Measurements from ENCODE around the gene SPACA4.
A peak's percentile ranks its signal among the peaks of the same experiment; 100 is the strongest.
"Not testable (repeated sequence)": the region's sequence is repeated elsewhere in the genome, so short reads cannot be mapped to it uniquely, and the experiment has no call there.

The SPACA4 gene

DNA sequence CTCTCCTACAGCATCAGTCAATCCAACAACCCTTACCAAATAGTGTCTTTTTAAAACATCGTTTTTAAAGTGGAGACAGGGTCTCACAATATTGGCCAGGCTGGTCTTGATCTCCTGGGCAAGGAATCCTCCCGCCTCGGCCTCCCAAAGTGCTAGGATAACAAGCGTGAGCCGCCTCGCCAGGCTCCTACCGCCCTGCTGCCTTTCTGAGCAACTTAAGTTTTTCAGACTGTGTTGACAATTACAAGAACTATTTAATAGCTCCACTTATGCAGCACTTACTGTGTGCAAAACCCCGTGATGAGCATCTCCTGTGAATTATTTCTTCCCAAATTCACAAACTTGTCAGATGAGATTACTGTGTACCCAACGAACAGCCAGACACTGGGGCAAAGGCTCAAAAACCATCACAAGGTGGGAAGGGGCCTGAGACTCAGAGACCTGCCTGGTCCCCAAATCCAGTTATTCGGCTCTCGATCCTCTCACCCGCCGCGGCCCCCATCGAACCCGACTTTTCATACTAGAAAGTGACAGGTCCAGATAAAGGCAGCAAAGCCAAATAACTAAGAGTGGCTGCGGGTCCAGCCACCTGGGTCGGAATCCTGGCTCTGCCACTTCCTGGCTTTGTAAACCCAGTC, 11.9 kb downstream of the SPACA4 start:
- peak in 1 of 3 donors; percentile 44 for DNase-seq (ENCODE audit: low read depth in 3 of 3, low spot score in 1 of 3)

DNA sequence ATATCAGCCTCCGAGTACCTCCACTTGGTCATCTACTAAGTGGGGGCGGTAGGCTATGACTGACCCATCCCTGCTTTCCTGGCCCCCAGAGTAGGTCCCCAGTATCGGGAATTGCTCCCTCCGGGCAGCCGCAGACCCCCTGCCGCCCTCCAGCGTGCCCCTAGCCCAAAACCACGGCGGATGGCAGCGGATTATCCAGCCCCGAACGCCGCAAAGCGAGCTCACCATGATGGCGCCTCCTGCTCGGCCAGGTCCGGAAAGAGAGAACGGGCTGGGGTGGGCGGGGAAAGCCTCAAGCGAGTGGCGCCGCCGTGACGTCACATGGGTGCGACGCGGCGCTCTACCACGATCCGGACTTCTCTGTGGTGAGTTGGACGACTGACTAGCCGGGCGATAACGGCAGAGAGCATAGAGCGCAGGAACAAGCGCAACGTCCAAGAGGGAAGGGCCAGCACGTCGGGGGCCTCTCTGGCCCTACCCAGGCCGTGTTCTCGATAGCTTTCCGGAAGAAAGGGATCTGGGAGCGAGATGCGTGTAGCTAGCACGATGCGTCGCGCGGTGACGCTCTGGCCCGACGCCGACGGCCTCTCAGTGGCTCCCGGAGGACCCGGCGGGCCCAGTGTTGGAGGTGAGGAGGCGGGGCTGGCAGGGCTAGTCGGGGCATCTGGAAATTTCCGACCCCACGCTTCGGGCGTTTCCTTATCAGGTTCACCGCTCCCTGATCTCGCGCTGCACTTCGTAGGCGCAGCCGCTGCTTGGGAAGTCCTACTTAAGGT, 12.6 kb downstream of the SPACA4 start, which contains the start of the genes RPL18 and SPHK2:
RPL18 (minus strand) TSS at position 263 of the 776 bp plus-strand sequence; CDS start at position 228, 35 bp downstream.
SPHK2 (plus strand) TSS at position 591 of the 776 bp plus-strand sequence. CDS start 1,009 bp downstream, outside the sequence.
- peak; percentile 89 to 94 (median 89) for DNase-seq (ENCODE audit: low read depth in 3 of 3, low spot score in 1 of 3)

DNA sequence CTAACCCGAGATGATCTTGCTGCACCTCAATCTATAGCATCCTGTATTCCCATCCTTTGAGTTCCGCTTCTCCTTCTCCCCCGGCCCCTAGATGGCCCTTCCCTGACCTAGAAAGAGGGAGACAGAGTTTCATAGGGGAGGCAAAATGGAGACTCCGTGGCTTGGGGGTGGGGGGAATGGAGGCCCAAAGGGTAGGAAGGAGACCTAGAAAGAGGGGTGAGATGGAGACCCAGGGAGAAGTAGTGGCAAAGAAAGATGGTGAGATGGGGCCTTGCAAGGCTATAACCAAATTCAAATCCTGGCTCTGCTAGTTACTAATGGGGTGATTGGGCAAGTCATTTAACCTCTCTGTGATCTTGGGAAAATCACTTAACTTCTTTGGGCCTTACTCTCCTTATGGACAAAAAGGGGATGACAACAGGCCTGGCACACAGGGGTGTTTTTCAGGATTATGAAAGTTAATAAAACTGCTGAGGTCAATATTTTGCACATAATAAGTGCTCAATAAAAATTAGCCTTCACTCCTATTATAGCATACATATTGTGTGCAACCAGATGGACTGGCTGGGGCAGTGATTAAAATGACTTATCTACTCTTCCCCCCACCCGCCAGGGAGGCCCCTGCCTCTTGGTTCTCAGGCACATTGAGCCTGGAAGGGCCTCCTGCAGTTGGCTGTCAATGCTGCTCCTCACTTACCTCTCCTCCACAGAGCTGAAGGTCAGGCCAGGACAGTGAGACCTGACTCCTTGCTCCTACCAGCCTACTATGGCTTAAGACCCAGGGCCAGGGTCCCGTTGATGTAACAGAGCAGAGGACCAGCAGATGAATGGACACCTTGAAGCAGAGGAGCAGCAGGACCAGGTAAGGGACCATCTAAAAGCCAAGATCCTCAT, 13.4 kb downstream of the SPACA4 start:
- DNase-seq (ENCODE audit: low read depth in 3 of 3, low spot score in 1 of 3), result no peak

DNA sequence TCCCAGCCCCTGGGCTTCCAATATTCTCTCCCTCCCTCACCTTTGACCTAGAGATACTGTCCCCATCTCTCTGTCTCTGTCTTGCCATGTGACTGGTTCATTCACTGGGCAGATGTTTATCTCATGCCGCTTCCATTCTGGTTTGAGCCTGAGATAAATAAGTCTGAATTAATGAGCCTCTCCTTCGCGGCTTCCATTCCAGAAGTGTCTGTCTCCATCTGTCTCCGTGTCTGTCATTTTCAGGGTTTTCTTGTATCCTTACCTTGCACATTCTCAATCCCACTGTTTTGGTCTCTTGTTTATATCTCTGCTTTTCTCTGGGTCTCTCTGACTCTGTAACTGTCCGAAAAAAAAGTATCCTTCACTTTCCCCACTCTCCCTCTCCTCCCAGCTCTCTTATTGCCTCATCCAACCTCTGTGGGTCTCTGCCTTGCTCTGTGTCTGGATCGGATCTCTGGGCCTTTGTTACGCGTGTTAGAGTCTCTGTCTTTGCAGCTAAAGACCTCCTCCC, 17.1 kb downstream of the SPACA4 start:
- DNase-seq (ENCODE audit: low read depth in 3 of 3, low spot score in 1 of 3), result no peak

DNA sequence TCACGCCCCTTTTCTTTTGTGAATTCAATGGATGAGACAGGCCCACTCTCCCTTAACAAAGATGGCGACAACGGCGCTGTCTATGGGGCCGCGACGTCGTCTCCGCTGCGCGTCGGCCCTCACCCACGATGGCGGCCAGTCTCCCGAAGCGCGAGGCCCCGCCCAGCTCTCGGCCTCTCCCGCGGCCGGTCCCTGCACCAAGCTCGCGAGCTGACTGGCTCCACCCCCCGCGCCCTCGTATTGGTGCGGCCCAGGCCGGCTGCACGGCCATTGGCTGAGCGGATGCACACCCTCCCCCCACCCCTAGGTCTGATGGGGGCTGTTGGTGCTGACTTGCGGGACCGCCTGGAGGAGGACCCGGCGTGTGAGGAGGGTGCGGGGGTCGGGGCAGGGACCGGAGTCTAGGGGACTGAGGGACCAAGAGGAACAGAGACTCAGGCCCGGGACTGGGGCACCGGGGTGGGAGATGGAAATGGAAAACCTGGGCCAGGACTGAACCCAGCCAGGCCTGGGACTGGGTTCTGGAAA, 17.6 kb downstream of the SPACA4 start:
- DNase-seq (ENCODE audit: low read depth in 3 of 3, low spot score in 1 of 3), result peak; percentile 89 to 95 (median 90)

DNA sequence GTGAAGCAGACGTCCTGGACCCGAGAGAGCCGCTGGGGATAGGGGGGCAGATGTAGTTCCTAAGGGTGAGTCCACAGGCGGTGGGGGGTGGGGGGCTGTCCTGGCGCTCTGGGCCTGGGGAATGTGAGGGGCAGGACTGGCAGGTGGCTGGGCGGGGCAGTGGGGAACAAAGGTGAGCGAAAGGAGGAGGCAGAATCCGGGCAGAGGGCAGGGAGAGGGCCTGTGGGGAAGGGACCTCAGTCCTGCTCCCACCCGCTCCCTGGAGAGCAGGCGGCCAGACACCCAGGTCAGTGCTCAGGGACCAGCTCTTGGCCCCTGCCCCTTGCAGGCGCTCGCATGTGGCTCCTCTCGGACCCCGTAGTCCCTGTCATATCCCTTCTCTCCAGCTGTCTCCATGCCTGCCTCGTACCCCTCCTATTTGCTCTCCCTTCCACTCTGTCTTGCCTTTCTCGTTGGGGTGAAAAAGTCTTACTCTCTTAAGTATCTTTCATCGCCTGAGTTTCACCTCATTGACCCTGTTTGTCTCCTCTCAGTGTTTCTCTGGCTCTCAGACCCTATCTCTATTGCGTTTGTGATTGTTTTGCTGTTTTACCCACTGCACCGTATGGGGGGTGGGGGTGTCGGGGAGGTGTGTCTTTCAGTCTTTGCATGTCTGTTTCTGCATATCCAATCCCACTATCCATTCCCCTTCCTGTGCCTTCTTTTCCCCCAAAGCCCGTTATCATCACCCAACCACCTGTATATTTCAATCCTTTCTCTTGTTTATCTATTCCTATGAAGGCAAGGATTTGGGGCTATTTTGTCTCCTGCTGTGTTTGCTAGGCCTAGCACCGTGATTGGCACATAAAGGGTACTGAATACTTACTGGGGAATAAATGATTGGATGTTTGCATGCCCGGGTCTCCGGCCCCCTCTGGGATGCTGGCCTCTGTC, 18.5 kb downstream of the SPACA4 start:
- DNase-seq (ENCODE audit: low read depth in 3 of 3, low spot score in 1 of 3), result no peak

DNA sequence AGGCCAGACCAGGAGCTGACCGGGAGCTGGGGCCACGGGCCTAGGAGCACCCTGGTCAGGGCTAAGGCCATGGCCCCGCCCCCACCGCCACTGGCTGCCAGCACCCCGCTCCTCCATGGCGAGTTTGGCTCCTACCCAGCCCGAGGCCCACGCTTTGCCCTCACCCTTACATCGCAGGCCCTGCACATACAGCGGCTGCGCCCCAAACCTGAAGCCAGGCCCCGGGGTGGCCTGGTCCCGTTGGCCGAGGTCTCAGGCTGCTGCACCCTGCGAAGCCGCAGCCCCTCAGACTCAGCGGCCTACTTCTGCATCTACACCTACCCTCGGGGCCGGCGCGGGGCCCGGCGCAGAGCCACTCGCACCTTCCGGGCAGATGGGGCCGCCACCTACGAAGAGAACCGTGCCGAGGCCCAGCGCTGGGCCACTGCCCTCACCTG, 19.4 kb downstream of the SPACA4 start:
- no peak for DNase-seq (ENCODE audit: low read depth in 3 of 3, low spot score in 1 of 3)

DNA sequence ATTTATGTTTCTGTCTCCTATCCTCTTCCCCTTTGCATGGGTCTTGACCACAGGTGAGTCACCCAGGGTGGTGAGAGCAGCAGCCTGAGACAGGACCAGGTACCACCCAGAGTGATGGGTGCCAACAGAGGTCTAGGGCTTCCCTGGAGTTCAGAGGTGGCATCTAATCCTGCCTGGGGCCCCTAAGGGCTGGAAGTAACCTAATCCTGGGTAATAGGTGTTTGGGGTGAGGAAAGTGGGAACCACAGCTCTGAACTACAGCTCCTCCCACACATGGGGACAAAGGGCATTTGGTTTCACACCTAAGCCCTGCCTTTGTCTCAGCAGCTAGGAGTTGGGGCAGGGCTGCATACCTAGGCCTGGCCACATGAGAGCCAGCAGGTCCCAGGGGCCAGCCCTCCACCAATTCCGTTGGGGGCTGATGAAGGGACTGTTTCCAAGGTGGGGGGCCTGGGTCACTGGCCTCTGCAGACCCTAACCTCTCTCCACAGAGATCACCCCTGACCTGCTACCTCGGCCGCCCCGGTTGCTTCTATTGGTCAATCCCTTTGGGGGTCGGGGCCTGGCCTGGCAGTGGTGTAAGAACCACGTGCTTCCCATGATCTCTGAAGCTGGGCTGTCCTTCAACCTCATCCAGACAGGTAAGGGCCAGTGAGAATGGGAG, 20.8 kb downstream of the SPACA4 start:
- DNase-seq (ENCODE audit: low read depth in 3 of 3, low spot score in 1 of 3), result no peak

DNA sequence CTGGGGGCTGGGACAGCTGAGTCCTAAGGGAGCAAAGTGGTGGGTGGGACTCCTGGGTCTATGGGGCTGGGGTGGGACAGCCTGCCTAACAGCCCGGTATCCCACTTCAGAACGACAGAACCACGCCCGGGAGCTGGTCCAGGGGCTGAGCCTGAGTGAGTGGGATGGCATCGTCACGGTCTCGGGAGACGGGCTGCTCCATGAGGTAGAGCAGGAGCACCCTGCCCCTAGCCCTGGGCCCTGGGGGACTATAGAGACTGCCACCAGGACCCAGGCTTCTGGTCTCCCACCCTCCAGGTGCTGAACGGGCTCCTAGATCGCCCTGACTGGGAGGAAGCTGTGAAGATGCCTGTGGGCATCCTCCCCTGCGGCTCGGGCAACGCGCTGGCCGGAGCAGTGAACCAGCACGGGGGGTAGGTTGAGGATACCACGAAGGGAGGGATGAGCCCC, 21.3 kb downstream of the SPACA4 start:
- DNase-seq (ENCODE audit: low read depth in 3 of 3, low spot score in 1 of 3), result no peak

DNA sequence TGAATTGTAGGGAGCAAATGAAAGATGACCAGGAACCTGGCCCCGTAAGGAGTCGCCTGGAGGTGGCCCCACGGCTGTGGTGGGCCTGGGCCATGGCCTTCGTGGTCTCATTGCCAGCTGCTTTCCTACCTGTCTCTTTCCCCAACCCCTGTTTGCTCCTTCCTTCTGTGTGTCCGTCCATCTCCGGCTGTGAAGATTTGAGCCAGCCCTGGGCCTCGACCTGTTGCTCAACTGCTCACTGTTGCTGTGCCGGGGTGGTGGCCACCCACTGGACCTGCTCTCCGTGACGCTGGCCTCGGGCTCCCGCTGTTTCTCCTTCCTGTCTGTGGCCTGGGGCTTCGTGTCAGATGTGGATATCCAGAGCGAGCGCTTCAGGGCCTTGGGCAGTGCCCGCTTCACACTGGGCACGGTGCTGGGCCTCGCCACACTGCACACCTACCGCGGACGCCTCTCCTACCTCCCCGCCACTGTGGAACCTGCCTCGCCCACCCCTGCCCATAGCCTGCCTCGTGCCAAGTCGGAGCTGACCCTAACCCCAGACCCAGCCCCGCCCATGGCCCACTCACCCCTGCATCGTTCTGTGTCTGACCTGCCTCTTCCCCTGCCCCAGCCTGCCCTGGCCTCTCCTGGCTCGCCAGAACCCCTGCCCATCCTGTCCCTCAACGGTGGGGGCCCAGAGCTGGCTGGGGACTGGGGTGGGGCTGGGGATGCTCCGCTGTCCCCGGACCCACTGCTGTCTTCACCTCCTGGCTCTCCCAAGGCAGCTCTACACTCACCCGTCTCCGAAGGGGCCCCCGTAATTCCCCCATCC, 22.1 kb downstream of the SPACA4 start:
- no peak for DNase-seq (ENCODE audit: low read depth in 3 of 3, low spot score in 1 of 3)

DNA sequence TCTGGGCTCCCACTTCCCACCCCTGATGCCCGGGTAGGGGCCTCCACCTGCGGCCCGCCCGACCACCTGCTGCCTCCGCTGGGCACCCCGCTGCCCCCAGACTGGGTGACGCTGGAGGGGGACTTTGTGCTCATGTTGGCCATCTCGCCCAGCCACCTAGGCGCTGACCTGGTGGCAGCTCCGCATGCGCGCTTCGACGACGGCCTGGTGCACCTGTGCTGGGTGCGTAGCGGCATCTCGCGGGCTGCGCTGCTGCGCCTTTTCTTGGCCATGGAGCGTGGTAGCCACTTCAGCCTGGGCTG, 22.7 kb downstream of the SPACA4 start:
- no peak for DNase-seq (ENCODE audit: low read depth in 3 of 3, low spot score in 1 of 3)

DNA sequence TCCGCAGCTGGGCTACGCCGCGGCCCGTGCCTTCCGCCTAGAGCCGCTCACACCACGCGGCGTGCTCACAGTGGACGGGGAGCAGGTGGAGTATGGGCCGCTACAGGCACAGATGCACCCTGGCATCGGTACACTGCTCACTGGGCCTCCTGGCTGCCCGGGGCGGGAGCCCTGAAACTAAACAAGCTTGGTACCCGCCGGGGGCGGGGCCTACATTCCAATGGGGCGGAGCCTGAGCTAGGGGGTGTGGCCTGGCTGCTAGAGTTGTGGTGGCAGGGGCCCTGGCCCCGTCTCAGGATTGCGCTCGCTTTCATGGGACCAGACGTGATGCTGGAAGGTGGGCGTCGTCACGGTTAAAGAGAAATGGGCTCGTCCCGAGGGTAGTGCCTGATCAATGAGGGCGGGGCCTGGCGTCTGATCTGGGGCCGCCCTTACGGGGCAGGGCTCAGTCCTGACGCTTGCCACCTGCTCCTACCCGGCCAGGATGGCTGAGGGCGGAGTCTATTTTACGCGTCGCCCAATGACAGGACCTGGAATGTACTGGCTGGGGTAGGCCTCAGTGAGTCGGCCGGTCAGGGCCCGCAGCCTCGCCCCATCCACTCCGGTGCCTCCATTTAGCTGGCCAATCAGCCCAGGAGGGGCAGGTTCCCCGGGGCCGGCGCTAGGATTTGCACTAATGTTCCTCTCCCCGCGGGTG, 23.2 kb downstream of the SPACA4 start:
- DNase-seq (ENCODE audit: low read depth in 3 of 3, low spot score in 1 of 3), result no peak

DNA sequence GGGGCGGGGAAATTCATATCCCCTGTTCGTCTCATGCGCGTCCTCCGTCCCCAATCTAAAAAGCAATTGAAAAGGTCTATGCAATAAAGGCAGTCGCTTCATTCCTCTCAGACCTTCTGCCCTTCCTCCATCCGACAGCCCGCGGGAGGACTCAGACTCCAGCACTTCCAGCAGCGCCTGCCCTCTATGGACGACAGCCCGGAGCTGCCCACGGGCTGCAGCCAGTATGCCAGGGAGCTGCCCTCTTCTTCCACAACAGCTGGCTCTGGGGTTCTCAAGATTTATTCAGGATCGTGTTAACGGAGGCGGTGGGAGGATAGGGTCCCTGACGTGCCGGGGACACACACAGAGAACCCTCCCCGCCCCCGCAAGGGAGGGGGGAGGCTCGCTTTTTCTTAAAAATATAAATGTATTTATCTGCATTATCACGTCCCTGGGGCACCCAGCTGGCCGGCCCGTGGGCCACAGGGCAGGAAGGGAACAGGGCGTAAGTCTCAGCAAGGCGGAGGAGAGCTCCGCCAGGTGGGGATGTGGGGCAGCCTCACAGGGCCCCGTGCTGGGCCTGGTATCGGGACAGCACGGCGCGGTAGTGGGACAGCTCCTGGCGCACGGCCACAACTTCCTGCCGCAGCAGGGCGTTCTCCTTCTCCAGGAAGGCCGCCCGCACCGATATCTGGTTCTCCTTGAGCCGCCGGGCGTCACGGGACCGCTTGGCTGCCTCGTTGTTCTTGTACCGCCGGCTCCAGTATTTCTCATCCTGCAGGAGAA, 23.9 kb downstream of the SPACA4 start:
- no peak for DNase-seq (ENCODE audit: low read depth in 3 of 3, low spot score in 1 of 3)

DNA sequence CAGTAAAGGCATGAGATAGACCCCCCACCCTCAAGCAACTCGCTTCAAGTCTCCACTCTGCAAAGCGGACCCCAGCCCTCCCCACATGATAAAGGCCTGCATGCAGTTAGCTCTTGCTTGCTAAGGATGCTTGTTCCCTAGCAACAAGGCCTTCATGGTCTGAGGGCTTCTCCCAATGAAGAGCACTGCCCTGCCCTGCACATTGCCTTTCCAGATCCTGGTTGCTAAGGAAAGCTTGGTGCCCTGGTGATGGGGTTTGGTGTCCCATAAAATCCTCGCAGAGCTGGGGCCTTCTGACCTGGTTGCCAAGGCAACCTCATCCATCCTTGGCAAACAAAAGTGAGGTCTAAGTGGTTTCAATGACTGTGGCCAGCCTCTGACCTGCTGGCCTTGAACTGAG, 24.7 kb downstream of the SPACA4 start:
- DNase-seq (ENCODE audit: low read depth in 3 of 3, low spot score in 1 of 3), result no peak

DNA sequence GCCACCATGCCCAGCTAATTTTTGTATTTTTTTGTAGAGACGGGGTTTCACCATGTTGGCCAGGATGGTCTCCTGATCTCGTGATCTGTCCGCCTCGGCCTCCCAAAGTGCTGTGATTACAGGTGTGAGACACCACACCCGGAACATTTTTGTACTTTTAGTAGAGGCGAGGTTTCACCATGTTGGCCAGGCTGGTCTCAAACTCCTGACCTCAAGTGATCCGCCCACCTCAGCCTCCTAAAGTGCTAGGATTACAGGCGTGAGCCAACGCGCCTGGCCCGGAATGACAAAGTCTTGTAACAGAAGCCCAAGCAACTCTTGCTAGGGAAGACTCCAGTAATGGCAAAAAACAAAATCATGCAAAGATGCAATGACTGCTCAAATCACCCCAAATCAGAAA, 25.7 kb downstream of the SPACA4 start:
- DNase-seq (ENCODE audit: low read depth in 3 of 3, low spot score in 1 of 3), result not testable (repeated sequence)

DNA sequence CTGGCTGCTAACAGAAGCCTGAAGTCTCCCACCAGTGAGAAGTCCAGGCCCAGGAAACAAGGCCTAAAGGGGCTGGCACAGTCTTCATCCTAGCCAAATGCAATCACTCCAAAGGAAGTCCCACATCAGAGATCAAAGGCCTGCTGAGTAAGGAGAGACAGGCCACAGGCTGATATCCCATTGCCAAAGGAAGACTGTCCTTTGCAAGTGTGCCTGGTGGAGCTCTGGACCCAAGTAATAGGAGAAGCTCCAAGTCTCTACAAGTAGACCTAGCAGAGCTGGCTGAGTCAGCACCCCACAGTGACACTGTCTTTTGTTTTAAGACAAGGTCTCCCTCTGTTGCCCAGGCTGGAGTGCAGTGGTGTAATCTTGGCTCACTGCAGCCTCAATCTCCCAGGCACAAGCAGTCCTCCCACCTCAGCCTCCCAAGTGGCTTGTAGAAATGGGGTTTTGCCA, 26.2 kb downstream of the SPACA4 start:
- DNase-seq (ENCODE audit: low read depth in 3 of 3, low spot score in 1 of 3), result no peak

Measured in stimulated activated CD4-positive, alpha-beta T cell treated with anti-CD3 and anti-CD28 coated beads, TNF-alpha, amount 100 ng/mL, for 1 hour (primary cell).